Choroid plexus epithelial cell (primary cell): ENCODE measurements around the gene KPTN.

Experiments used
- DNase-seq: peaks from one replicate; pipeline ENCODE4 v3.0.0-alpha.2; 2010; ENCODE audit warnings: low read depth
- H3K4me3 ChIP-seq: 2 replicates; pipeline ENCODE4 v1.5.1; 2011; ENCODE audit warnings: low read depth, mild to moderate bottlenecking, control low read depth, low read length, moderate library complexity
- CTCF ChIP-seq: conservative IDR thresholded peaks from 2 replicates; pipeline ENCODE4 v1.5.1; 2011; ENCODE audit warnings: low read depth, mild to moderate bottlenecking, control low read depth, inconsistent platforms, low read length, moderate library complexity

Gene KPTN

GRCh38 chr19:47520839-47521238 lies 36.8 kb upstream of the KPTN start:
- DNase-seq, result no peak
- H3K4me3 ChIP-seq, result no peak overlapping the region
- no peak for TF ChIP-seq CTCF

- DNase-seq, result no peak
- TF ChIP-seq CTCF, result no peak
- no peak overlapping the region for H3K4me3 ChIP-seq
Measured at GRCh38 chr19:47520343-47520806, 36.4 kb upstream of the KPTN start.

- TF ChIP-seq CTCF, result no peak
Measured at GRCh38 chr19:47518854-47519253, 34.8 kb upstream of the KPTN start.

GRCh38 chr19:47518139-47518538 lies 34.1 kb upstream of the KPTN start:
- no peak overlapping the region for H3K4me3 ChIP-seq
- peak; percentile 21 for DNase-seq
- TF ChIP-seq CTCF, result no peak

More at GRCh38 chr19:47518854-47519253, 34.8 kb upstream of the KPTN start:
- DNase-seq, result no peak
- no peak overlapping the region for H3K4me3 ChIP-seq

- TF ChIP-seq CTCF, result no peak
- DNase-seq, result peak; percentile 100
- peak within 1 kb of the TSS; percentile 100 for H3K4me3 ChIP-seq
Measured at GRCh38 chr19:47514869-47515588, 31.0 kb upstream of the KPTN start, which contains the start of gene NAPA. Gene NAPA (minus strand): TSS chr19:47515063. CDS start chr19:47514940, 123 bp downstream.

- TF ChIP-seq CTCF, result no peak
- no peak for DNase-seq
- H3K4me3 ChIP-seq, result peak overlapping the region; percentile 100
Measured at GRCh38 chr19:47514151-47514868, 30.3 kb upstream of the KPTN start.

- DNase-seq, result no peak
- no peak for TF ChIP-seq CTCF
- H3K4me3 ChIP-seq, result peak overlapping the region; percentile 40
Measured at GRCh38 chr19:47512948-47513319, 28.9 kb upstream of the KPTN start.
